NCI-H748 treated with DMSO at 0.1 percent for 48 hours (cell line): Measurements from ENCODE around the gene ULBP1.
A peak's percentile ranks its signal among the peaks of the same experiment; 100 is the strongest.
"Not testable (repeated sequence)": the region's sequence is repeated elsewhere in the genome, so short reads cannot be mapped to it uniquely, and the experiment has no call there.

Experiments
- DNase-seq: peaks from one replicate; lab custom pipeline; 2025; lab: John Stamatoyannopoulos, UW

Gene ULBP1

GRCh38 chr6:149933461-149933860, 30.3 kb upstream of the ULBP1 start:
- no peak for DNase-seq

DNA sequence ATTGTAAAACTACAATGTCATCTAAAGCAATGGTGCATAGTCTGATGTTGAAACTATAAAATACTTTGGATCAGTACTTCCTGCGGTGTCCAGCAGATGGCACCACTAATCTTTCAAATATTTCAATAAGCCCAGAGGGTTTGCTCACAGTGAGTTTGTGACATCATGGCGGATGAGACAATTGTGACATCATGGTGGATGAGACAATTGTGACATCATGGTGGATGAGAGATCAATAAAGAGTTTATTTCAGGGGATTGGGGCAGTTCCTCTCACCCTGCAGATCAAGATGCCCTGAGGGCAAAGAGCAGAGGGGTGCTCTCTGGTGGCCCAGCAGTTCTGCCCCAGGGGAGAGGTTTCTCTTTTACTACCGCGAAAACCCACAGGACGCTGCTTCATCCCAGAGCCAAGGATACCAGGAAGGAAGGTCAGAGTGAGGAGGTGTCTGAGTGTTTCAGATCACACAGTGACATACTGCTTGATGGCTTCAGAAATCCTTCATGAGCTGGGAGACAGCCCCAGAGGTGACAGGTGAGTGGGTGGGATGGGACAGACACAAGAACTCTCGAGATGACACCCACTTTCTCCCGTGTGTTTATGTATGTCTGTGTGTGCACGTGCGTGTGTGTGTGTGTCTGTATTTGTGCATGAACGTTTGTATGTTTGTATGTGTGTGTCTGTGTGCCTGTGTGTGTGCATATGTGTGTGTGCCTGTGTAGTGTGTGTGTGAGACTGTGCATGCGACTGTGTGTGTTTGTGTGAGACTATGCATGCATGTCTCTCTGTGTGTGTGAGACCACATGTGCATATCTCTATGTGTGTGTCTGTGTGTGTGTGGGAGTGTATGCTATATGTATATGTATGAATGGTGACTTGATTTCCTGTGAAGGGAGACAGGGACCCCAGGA, 29.2 kb upstream of the ULBP1 start:
- peak; percentile 42 for DNase-seq

GRCh38 chr6:149935246-149935645, 28.5 kb upstream of the ULBP1 start:
- DNase-seq, result no peak

DNA sequence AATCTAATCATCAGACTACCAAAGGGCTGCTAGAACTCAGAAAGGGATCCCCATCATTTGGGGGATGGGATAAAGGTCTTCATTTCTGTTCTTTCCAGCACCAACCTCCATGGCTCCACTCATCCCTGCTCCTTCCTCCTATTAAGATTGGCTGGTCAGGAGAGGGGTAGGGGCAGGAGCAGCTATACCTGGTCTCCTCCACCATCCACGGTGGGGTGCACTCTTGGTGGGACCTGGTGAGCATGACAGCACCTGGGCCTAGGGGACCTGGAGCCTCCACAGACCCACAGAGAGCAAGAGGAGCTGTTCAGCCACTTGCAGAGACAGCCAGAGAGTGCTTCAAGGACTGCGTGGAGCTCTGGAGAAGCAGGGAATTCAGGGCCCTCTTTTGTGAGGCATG, 28.1 kb upstream of the ULBP1 start:
- DNase-seq, result no peak

DNA sequence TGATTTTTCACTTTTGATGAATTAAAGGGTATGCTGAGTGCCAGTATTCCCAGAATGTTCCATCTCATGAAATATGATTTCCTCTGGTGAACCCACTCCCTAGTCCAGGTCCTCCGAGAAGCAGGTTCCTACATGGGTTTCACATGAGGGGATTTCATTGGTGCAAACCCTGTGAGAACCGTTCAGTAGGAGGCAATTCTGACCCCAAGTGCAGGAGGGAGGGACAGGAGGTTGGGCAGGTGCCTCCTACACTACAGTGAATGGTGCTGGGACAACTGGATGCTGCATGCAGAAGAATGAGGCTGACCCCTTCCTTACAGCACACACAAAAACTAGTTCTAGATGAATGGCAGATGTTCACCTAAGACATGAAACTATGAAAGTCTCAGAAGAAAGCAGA, 27.0 kb upstream of the ULBP1 start:
- DNase-seq, result no peak

- not testable (repeated sequence) for DNase-seq
Observed at GRCh38 chr6:149938013-149938570, 25.7 kb upstream of the ULBP1 start.

DNA sequence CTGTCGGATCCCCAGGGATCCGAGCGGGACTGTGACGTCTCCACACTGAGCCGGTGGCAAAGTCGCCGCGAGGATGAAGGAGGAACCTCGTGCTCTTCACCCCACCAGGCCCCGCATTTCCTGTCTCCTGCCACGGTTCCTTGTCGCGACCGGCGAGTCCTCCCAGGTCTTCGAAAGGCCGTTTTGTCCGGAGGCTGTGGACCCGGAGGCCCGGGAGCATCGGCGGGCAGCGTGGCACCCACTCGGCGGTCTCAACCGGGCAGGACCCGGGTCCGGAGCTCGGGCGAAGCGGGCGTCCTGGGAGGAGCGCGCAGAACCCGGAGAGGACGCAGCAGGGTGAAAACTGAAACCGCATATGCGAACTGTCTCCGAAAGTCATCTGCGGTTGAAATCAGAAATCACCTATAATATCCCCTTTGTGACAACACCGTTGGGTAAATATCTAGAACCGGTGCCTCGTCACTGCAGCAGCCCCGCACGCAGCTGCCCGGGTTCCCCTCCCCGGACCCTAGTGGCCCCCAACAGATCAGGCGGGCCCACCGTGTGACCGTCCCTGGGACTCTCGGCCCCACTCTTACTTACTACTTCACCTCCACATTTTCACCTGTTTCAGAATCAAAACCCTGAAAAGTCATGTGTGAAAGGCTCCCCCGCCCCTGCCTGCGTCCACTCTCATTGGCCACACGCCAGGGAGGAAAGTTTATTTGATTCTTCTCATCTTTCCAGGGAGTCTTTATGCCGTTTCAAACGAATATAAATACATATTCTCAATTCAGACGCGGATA, 25.0 kb upstream of the ULBP1 start:
- DNase-seq, result peak; percentile 14

DNA sequence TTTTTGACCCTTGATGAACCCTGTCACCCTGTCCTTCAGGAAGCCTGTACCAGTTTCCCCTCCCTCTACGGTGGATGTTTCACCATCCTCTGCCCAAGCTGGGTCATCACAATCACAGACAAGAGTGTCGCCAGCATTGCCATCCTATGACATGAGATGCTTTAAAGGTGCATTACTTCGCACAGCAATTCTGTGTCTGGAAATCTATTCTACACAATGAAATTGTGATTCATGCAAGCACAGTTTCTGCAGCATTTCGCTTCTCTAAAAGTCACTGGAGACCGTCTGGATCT, 24.4 kb upstream of the ULBP1 start:
- no peak for DNase-seq

DNA sequence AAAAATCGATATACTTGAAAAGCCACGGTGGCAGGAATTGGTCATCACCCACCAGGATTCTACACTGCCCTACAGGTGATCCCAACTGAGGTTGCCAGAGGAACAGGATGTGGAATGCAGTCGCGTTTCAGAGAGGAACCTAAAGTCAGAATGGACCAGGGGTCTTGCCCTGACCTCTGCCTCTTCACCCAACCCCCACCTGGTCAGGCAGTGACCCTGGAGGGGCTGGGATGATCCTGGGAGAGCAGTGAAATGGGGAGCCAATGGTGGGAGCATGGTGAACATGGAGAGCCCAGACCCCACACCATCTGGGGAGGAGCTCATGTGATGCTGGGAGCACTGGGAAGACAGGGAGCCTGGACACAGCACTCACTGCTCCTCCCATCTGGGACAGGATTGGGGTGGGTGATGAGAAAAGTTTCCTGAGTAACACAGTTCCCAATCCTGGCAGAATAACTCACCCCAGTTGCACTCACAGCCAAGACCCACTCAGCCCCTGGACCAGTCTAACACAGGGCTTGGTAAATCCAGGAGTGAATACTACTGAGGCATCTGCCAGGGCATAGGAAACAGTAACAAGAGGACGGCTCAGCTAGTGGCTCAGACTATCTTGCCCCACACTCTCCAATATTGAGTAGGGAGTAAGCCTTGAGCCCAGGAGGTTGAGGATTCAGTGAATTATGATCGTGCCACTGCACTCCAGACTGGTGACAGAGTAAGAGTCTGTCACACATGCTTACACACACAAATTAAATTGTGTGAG, 23.7 kb upstream of the ULBP1 start:
- DNase-seq, result no peak

- no peak for DNase-seq
Observed at GRCh38 chr6:149940672-149940982, 23.1 kb upstream of the ULBP1 start.

DNA sequence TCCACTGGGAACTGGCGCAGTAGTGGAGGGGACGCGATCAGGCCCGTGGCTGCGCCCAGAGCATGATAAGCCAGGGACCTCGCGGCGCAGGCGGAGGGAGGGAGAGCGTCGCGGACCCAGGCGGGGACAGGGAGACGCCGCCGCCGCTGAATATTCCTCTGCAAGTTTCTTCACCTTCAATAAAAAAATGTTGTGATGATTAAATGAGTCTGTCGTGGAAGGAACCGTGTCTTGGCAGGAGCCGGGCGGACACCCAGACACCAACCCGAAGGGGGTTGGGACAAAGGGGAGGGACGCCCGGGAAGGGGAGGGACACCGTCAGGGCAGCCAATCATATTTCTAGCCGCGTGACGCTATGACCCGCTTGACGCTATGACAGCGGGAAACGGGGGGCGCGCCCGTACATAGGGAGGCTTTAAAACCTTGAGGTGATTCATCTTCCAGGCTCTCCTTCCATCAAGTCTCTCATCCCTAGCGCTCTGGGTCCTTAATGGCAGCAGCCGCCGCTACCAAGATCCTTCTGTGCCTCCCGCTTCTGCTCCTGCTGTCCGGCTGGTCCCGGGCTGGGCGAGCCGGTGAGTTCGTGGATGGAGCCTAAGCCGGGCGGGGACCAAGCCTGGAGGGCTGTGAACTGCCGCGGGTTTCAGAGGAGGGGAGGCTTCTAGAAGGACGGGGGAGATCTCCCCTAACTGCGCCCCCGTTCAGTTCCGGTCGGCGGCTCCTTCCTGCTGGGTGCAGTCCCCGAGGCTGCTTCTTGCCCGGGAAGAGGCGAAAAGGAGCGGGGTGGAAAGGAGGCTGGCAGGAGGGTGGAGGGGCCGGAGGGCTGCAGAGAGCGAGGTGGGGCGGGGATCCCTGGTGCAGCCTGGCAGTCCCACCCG, 21.9 kb upstream of the ULBP1 start, which contains the start of gene ULBP2:
Gene ULBP2 (plus strand): TSS at position 432 of the 878 bp plus-strand sequence. CDS start 59 bp downstream, at position 491.
- peak; percentile 58 for DNase-seq

DNA sequence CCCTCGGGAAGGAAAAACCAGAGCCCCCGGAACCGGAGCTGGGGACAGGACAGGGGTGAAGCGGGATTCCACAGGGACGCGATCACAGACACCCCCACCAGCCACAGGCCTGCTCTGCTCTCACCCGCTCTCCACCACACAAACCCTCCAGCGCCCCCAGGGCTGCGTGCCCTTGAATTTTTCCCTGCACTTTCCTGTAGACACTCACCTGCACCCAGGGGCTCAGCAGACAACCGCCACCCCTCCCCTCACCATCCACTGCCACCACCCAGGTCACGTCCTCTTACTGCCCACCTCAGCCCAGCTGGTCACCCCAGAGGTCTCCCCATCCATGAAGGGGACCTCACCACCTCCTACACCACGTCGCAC, 21.3 kb upstream of the ULBP1 start:
- DNase-seq, result no peak

DNA sequence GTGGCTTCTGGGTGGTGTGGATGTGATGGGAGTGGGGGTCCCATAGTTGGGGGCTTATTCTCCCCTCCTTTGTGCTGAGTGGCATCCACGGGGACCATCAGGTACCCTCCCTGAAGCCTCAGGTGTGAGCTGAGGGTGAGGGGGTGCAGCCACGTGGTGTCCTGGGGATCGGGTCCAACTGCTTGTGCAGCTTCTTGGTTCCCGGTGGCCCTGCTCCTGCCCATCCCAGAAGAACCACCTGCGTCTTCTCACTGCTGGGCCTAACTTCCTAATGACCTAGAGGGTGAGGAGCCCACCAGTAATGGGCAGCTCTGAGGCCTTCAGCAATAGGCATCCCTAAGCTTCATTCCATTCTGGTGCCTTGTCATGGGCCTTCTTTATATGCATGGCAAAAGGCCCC, 20.4 kb upstream of the ULBP1 start:
- DNase-seq, result not testable (repeated sequence)

DNA sequence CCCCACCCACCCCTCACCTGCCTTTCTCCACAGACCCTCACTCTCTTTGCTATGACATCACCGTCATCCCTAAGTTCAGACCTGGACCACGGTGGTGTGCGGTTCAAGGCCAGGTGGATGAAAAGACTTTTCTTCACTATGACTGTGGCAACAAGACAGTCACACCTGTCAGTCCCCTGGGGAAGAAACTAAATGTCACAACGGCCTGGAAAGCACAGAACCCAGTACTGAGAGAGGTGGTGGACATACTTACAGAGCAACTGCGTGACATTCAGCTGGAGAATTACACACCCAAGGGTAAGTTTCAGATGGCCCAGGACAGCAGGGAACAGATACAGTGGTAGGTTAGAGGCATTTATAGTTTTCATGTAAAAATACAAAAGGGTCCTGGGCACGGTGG, 18.5 kb upstream of the ULBP1 start:
- DNase-seq, result not testable (repeated sequence)

DNA sequence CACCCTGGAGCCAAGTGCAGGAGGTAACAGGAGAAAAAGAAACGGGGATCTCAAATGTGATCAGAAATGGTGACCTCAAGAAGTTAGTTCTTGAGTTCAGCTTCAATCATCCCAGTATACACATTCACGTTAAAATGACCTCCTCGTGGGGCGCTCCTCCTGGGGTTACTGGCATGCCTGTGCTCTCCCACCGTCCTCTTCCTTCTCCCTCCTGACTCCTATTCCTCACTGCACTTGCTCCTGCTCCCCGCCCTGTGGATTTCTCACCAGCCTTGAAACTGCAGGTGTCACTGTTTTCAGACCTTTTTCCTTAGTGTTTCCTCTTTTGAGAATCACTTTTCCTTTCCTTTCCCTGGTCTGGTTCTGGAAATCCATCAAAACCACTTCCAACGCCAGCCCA, 17.1 kb upstream of the ULBP1 start:
- not testable (repeated sequence) for DNase-seq

DNA sequence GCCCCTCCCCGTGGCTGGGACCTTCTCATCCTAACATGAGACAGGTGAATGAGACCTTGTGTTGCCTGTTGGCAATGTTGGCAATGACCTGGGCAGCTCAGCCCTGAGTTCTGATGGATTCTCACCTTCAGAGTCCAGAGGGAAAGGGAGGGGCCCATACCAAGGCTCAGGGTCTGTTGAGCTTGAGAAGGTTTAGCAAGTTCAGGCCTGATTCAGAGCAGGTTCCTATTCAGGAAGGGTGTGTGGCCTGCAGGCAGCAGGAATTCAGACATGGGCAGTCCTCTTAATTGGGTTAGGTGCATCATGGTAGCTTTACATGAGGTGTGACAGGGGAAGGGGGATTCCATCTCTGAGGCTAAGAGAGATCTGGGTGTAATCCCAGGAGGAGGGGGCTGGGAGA, 16.2 kb upstream of the ULBP1 start:
- DNase-seq, result not testable (repeated sequence)

GRCh38 chr6:149948011-149948410, 15.7 kb upstream of the ULBP1 start:
- DNase-seq, result no peak

DNA sequence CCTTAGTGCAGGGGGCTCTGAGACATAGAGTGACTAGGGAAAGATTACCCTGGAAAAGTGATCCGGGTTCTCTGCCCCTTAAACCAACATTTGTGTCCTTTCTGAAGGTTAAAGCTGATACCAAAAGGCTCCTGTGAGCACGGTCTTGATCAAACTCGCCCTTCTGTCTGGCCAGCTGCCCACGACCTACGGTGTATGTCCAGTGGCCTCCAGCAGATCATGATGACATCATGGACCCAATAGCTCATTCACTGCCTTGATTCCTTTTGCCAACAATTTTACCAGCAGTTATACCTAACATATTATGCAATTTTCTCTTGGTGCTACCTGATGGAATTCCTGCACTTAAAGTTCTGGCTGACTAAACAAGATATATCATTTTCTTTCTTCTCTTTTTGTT, 15.1 kb upstream of the ULBP1 start:
- DNase-seq, result no peak

DNA sequence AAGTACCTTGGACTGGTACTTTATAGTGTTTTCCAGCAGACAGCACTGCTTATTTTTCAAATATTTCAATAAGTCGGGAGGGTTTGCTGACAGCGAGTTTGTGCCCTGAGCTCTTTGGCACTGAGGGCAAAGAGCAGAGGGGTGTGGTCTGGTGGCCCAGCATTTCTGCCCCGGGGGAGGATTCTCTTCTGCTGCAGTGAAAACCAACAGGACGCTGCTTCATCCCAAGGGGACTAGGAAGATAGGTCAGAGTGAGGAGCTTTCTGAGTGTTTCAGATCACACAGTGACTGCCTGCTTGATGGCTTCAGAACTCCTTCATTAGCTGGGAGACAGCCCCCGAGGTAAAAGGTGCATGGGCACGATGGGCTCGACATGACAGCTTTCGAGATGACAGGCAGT, 13.3 kb upstream of the ULBP1 start:
- no peak for DNase-seq

DNA sequence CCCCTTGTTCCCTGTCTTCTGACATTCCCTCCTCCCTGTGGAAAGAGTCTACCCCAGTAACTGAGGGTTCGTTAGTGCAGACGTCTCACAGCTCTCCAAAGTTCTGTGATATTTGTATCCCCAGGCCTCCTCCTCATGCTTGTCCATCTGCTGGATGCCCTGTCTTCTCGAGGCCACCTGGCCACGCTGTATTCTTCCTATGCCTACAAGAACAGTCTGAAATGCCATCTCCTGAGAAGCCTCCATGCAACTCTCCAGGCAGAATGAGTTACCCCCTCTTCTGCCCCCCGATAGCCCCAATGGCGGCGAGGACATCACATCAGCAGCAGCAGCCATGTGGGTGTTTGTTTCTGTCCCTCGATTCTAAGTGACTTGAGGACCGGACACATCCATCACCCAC, 12.6 kb upstream of the ULBP1 start:
- no peak for DNase-seq

DNA sequence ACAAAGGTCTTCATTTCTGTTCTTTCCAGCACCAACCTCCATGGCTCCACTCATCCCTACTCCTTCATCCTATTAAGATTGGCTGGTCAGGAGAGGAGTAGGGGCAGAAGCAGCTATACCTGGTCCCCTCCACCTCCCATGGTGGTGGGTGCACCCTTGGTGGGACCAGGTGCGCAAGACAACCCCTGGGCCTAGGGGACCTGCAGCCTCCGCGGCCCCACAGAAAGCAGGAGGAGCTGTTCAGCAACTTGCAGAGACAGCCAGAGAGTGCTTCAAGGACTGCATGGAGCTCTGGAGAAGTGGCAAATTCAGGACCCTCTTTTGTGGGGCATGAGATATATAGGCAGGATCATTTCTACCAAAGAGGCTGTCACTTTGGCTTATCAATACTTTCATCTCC, 12.1 kb upstream of the ULBP1 start:
- no peak for DNase-seq
